WTC11 (cell line): ENCODE results near the gene ST8SIA6. TPM values are rescaled to one million over a fixed set of nuclear protein-coding genes. Genes with fewer than 3 reads are reported as not detected.

ENCODE experiments used
- ATAC-seq: fragments of 200-7000 bp; cut with Tn5 transposase; 2 replicates; pipeline ENCODE4 v1.10.0; 2021; ENCODE audit warnings: mild to moderate bottlenecking, moderate library complexity
- CTCF ChIA-PET: fragments of 300-600 bp; sonication (Branson Sonifier 250); formaldehyde crosslinking; loops from one replicate; lab custom pipeline; 2021; ENCODE audit warnings: antibody characterized with exemption; lab: Charles Lee
- POLR2A ChIA-PET: fragments of 350-600 bp; sonication (Branson Sonifier 250); formaldehyde crosslinking; loops from one replicate; lab custom pipeline; 2021; ENCODE audit warnings: antibody characterized with exemption; lab: Charles Lee
- DNase-seq: peaks from one replicate; pipeline ENCODE4 v3.0.0; 2021; ENCODE audit warnings: low spot score
- H3K27ac Mint-ChIP-seq: 2 replicates; pipeline ENCODE4 v1.8.0; 2021; ENCODE audit warnings: mixed read lengths
- H3K27me3 Mint-ChIP-seq: 2 replicates; pipeline ENCODE4 v1.8.0; 2021; ENCODE audit warnings: low read depth, mild to moderate bottlenecking, moderate library complexity, mixed read lengths
- H3K36me3 Mint-ChIP-seq: 2 replicates; pipeline ENCODE4 v1.8.0; 2021; ENCODE audit warnings: mixed read lengths
- H3K4me1 Mint-ChIP-seq: 2 replicates; pipeline ENCODE4 v1.8.0; 2022; ENCODE audit warnings: mixed read lengths
- H3K4me3 Mint-ChIP-seq: 2 replicates; pipeline ENCODE4 v1.8.0; 2021; ENCODE audit warnings: mild to moderate bottlenecking, moderate library complexity, mixed read lengths
- H3K9me3 Mint-ChIP-seq: 2 replicates; pipeline ENCODE4 v1.8.0; 2021; ENCODE audit warnings: mixed read lengths
- GABPB1 ChIP-seq: sonication (generic); formaldehyde crosslinking; IDR thresholded peaks from 2 replicates; pipeline ENCODE4 v1.8.1; 2023; ENCODE audit warnings: mild to moderate bottlenecking, missing genetic modification reagents
- GRHL2 ChIP-seq: fragments of 250-450 bp; sonication (Bioruptor Pico); IDR thresholded peaks from 2 replicates; pipeline ENCODE4 v1.8.0; 2022; ENCODE audit warnings: mild to moderate bottlenecking, moderate library complexity; ENCODE audit not compliant: insufficient replicate concordance, severe bottlenecking
- HMGA2 ChIP-seq: fragments of 250-450 bp; sonication (Bioruptor Pico); IDR thresholded peaks from 2 replicates; pipeline ENCODE4 v1.4.0; 2021; ENCODE audit warnings: mild to moderate bottlenecking, moderate library complexity
- IRF1 ChIP-seq: sonication (generic); formaldehyde crosslinking; IDR thresholded peaks from 2 replicates; pipeline ENCODE4 v1.8.0; 2023; ENCODE audit warnings: missing genetic modification reagents
- IRF2 ChIP-seq: sonication (generic); formaldehyde crosslinking; IDR thresholded peaks from 2 replicates; pipeline ENCODE4 v1.8.0; 2022; ENCODE audit warnings: low read depth, missing genetic modification reagents, borderline replicate concordance
- MAX ChIP-seq: sonication (generic); formaldehyde crosslinking; IDR thresholded peaks from 2 replicates; pipeline ENCODE4 v1.8.0; 2022; ENCODE audit warnings: mild to moderate bottlenecking, missing genetic modification reagents
- NR1H2 ChIP-seq: sonication (generic); formaldehyde crosslinking; IDR thresholded peaks from 2 replicates; pipeline ENCODE4 v1.9.0; 2021; ENCODE audit warnings: mild to moderate bottlenecking, moderate library complexity, missing genetic modification reagents
- NR3C1 ChIP-seq: sonication (generic); formaldehyde crosslinking; conservative IDR thresholded peaks from 2 replicates; pipeline ENCODE4 v1.8.1; 2023; ENCODE audit warnings: low read depth, mild to moderate bottlenecking, missing genetic modification reagents
- SOX15 ChIP-seq: fragments of 250-450 bp; sonication (Bioruptor Pico); IDR thresholded peaks from 2 replicates; pipeline ENCODE4 v1.9.0; 2021; ENCODE audit warnings: mild to moderate bottlenecking
- STAT6 ChIP-seq: sonication (generic); formaldehyde crosslinking; conservative IDR thresholded peaks from 2 replicates; pipeline ENCODE4 v1.8.1; 2023; ENCODE audit warnings: mild to moderate bottlenecking, low read depth, missing genetic modification reagents, moderate library complexity
- TP53 ChIP-seq: sonication (generic); formaldehyde crosslinking; IDR thresholded peaks from 2 replicates; pipeline ENCODE4 v1.8.1; 2023; ENCODE audit warnings: mild to moderate bottlenecking, missing genetic modification reagents
- USF1 ChIP-seq: sonication (generic); formaldehyde crosslinking; IDR thresholded peaks from 2 replicates; pipeline ENCODE4 v1.8.0; 2022; ENCODE audit warnings: mild to moderate bottlenecking, missing genetic modification reagents
- USF2 ChIP-seq: sonication (generic); formaldehyde crosslinking; IDR thresholded peaks from 2 replicates; pipeline ENCODE4 v1.8.1; 2023; ENCODE audit warnings: mild to moderate bottlenecking, missing genetic modification reagents, moderate library complexity
- ZNF138 ChIP-seq: sonication (generic); formaldehyde crosslinking; conservative IDR thresholded peaks from 2 replicates; pipeline ENCODE4 v1.8.1; 2022; ENCODE audit warnings: mild to moderate bottlenecking, moderate library complexity, missing genetic modification reagents
- ZNF219 ChIP-seq: sonication (generic); formaldehyde crosslinking; IDR thresholded peaks from 2 replicates; pipeline ENCODE4 v1.8.0; 2023; ENCODE audit warnings: missing genetic modification reagents, mild to moderate bottlenecking, borderline replicate concordance
- ZNF263 ChIP-seq: sonication (generic); formaldehyde crosslinking; IDR thresholded peaks from 2 replicates; pipeline ENCODE4 v1.8.1; 2022; ENCODE audit warnings: low read depth, mild to moderate bottlenecking, moderate library complexity, missing genetic modification reagents
- ZNF396 ChIP-seq: fragments of 250-450 bp; sonication (Bioruptor Pico); IDR thresholded peaks from 2 replicates; pipeline ENCODE4 v1.8.0; 2021; ENCODE audit warnings: mild to moderate bottlenecking, moderate library complexity, borderline replicate concordance
- ZNF416 ChIP-seq: fragments of 250-450 bp; sonication (Bioruptor Pico); IDR thresholded peaks from 2 replicates; pipeline ENCODE4 v1.9.0; 2021; ENCODE audit warnings: mild to moderate bottlenecking, inconsistent platforms
- ZNF423 ChIP-seq: fragments of 250-450 bp; sonication (Bioruptor Pico); IDR thresholded peaks from 2 replicates; pipeline ENCODE4 v2.1.2; 2022; ENCODE audit warnings: mild to moderate bottlenecking, moderate library complexity
- total RNA-seq: library from RNA; stranded (reverse); gene quantifications from 3 replicates; pipeline ENCODE4 v1.2.3, GENCODE V29; 2021
- TF ChIP-seq, protein P1 (sequence below): sonication (generic); formaldehyde crosslinking; IDR thresholded peaks from 2 replicates; pipeline ENCODE4 v1.8.1; 2022; ENCODE audit warnings: low read depth, missing genetic modification reagents, borderline replicate concordance
- TF ChIP-seq, protein P2 (sequence below): sonication (generic); formaldehyde crosslinking; conservative IDR thresholded peaks from 2 replicates; pipeline ENCODE4 v1.8.1; 2022; ENCODE audit warnings: mild to moderate bottlenecking, missing genetic modification reagents
- TF ChIP-seq, protein P3 (sequence below): sonication (generic); formaldehyde crosslinking; IDR thresholded peaks from 2 replicates; pipeline ENCODE4 v1.8.1; 2023; ENCODE audit warnings: mild to moderate bottlenecking, missing genetic modification reagents, borderline replicate concordance

The ST8SIA6 gene
- total RNA-seq, 1 experiment from 2014 or later, result 3.5 TPM

- TF ChIP-seq IRF2 (no peak), STAT6 (CRISPR knock-in tag) (no peak), GRHL2 (CRISPR knock-in tag) (no peak), USF2 (CRISPR knock-in tag) (no peak), ZNF263 (CRISPR knock-in tag) (no peak), ZNF423 (CRISPR knock-in tag) (no peak), ZNF416 (CRISPR knock-in tag) (no peak), USF1 (CRISPR knock-in tag) (no peak), ZNF396 (no peak)
Measured at GRCh38 chr10:17385066-17385465, 69.3 kb downstream of the ST8SIA6 start (continued).

DNA sequence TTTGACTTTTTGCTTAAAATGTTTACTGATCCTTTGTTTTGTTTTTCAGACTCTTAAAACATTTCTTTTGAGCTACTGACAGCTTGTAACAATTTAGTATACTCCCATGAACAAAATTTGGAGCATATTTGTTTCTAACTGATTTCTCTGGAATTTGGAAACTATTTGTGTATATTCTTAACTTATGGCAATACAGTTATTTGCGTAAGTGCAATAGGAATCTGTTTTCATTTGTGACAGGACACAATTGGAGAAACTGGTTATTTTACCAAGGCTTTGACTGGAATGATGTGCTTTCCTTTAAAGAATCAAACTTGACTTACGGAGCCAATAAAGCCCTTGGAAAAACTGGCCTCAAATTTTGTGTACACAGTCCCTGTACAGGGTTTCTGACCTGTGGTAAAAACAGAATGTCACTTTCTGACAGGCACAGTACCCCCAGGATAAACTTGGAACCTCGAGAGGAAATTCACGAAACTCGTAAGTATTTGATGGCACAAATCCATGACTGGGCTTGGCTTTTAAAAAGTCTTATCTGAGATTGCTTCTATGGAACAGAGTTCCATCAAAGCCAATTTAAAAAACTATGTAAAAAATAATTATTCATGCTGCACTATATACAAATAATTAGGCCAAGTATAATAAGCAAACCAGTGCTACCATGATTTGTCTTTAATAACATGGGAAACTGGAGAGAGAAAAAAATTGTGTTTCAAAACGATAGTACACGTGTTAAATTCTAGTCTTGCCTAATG lies 70.4 kb downstream of the ST8SIA6 start:
- no peak overlapping the region for H3K4me3 Mint-ChIP-seq
- peaks cover 57% of the 10 kb centered on the region for H3K4me1 Mint-ChIP-seq
- DNase-seq, result no peak
- ChIA-PET CTCF (interaction anchor here (7.4 kb wide), 1 partner anchor 9 kb away, joined by 50 read pairs; no protein-coding TSS in a partner anchor), POLR2A (no interaction called here)
- peaks cover 7% of the 10 kb centered on the region; the same call in 1 of the 2 replicates for H3K9me3 Mint-ChIP-seq
- ATAC-seq, result no peak
- H3K36me3 Mint-ChIP-seq, result peaks cover 6% of the 10 kb centered on the region; the same call in 1 of the 2 replicates
- H3K27ac Mint-ChIP-seq, result no peak overlapping the region
- H3K27me3 Mint-ChIP-seq, result no peaks in the 10 kb centered on the region
- no peak for TF ChIP-seq GABPB1
- no peak for TF ChIP-seq NR1H2 (CRISPR knock-in tag)
- no peak for TF ChIP-seq IRF2
- TF ChIP-seq, protein P1, sequence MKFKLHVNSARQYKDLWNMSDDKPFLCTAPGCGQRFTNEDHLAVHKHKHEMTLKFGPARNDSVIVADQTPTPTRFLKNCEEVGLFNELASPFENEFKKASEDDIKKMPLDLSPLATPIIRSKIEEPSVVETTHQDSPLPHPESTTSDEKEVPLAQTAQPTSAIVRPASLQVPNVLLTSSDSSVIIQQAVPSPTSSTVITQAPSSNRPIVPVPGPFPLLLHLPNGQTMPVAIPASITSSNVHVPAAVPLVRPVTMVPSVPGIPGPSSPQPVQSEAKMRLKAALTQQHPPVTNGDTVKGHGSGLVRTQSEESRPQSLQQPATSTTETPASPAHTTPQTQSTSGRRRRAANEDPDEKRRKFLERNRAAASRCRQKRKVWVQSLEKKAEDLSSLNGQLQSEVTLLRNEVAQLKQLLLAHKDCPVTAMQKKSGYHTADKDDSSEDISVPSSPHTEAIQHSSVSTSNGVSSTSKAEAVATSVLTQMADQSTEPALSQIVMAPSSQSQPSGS (CRISPR knock-in tag), result no peak
- TF ChIP-seq IRF1 (CRISPR knock-in tag), result no peak
- TF ChIP-seq, protein P2, sequence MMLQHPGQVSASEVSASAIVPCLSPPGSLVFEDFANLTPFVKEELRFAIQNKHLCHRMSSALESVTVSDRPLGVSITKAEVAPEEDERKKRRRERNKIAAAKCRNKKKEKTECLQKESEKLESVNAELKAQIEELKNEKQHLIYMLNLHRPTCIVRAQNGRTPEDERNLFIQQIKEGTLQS, result no peak
- TF ChIP-seq USF1 (CRISPR knock-in tag), result no peak
- TF ChIP-seq ZNF219 (CRISPR knock-in tag), result no peak
- TF ChIP-seq ZNF138 (CRISPR knock-in tag), result no peak
- no peak for TF ChIP-seq MAX (CRISPR knock-in tag)
- no peak for TF ChIP-seq SOX15 (CRISPR knock-in tag)
- TF ChIP-seq, protein P3, sequence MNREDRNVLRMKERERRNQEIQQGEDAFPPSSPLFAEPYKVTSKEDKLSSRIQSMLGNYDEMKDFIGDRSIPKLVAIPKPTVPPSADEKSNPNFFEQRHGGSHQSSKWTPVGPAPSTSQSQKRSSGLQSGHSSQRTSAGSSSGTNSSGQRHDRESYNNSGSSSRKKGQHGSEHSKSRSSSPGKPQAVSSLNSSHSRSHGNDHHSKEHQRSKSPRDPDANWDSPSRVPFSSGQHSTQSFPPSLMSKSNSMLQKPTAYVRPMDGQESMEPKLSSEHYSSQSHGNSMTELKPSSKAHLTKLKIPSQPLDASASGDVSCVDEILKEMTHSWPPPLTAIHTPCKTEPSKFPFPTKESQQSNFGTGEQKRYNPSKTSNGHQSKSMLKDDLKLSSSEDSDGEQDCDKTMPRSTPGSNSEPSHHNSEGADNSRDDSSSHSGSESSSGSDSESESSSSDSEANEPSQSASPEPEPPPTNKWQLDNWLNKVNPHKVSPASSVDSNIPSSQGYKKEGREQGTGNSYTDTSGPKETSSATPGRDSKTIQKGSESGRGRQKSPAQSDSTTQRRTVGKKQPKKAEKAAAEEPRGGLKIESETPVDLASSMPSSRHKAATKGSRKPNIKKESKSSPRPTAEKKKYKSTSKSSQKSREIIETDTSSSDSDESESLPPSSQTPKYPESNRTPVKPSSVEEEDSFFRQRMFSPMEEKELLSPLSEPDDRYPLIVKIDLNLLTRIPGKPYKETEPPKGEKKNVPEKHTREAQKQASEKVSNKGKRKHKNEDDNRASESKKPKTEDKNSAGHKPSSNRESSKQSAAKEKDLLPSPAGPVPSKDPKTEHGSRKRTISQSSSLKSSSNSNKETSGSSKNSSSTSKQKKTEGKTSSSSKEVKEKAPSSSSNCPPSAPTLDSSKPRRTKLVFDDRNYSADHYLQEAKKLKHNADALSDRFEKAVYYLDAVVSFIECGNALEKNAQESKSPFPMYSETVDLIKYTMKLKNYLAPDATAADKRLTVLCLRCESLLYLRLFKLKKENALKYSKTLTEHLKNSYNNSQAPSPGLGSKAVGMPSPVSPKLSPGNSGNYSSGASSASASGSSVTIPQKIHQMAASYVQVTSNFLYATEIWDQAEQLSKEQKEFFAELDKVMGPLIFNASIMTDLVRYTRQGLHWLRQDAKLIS, result no peak
- TF ChIP-seq NR3C1 (CRISPR knock-in tag), result no peak
- TF ChIP-seq TP53 (CRISPR knock-in tag), result no peak
- no peak for TF ChIP-seq HMGA2 (CRISPR knock-in tag)
